Endothelial cell of umbilical vein (primary cell): Measurements from ENCODE around the gene NLRP3. TPM values are rescaled to one million over a fixed set of nuclear protein-coding genes. Genes with fewer than 3 reads are reported as not detected.

Experiments
- BruUV-seq: library from RNA; stranded (reverse); fragments of 400-500 nt; replicated peaks from 2 replicates; lab custom pipeline; 2021; lab: Mats Ljungman, UMichigan
- CTCF ChIA-PET: fragments of 300-600, 350-600 bp; sonication (Branson Sonifier 250); formaldehyde crosslinking; loops from one replicate; lab custom pipeline; 2021; ENCODE audit warnings: antibody characterized with exemption, inconsistent platforms; lab: Charles Lee
- POLR2A ChIA-PET: fragments of 300-600, 350-600 bp; sonication (Branson Sonifier 250); formaldehyde crosslinking; loops from one replicate; lab custom pipeline; 2021; ENCODE audit warnings: antibody characterized with exemption, inconsistent platforms; lab: Charles Lee
- DNase-seq: peaks from one replicate; pipeline ENCODE4 v3.0.0-alpha.2; 2011; ENCODE audit warnings: low read depth, low spot score
- FAIRE-seq: peaks from 2 replicates; lab custom pipeline; 2011; peaks lifted over from hg19 to GRCh38; lab: Jason Lieb, UNC
- H2AFZ ChIP-seq: 2 replicates; pipeline ENCODE4 v1.6.0; 2012; ENCODE audit warnings: low read depth, low read length, control low read depth, inconsistent platforms
- H3K27ac ChIP-seq: 2 replicates; pipeline ENCODE4 v1.5.1; 2011; ENCODE audit warnings: low read depth, mild to moderate bottlenecking, control low read depth, low read length, moderate library complexity; ENCODE audit not compliant: insufficient read depth
- H3K27me3 ChIP-seq, 2 experiments: 2 replicates each; pipeline versions ENCODE4 v1.6.0 to v1.6.1; 2011; ENCODE audit warnings: low read length in 2 of 2, mixed read lengths in 1 of 2; ENCODE audit not compliant: control insufficient read depth in 2 of 2, insufficient read depth in 2 of 2
- H3K36me3 ChIP-seq, 2 experiments: 2 replicates in 1 of 2; 3 replicates in 1 of 2; pipeline ENCODE4 v1.5.1; 2011; ENCODE audit warnings: low read length in 2 of 2, mild to moderate bottlenecking in 1 of 2, moderate library complexity in 1 of 2; ENCODE audit not compliant: control insufficient read depth in 2 of 2, insufficient read depth in 2 of 2; ENCODE audit errors: extremely low read depth in 1 of 2
- H3K4me1 ChIP-seq: 3 replicates; pipeline ENCODE4 v1.5.1; 2011; ENCODE audit warnings: mild to moderate bottlenecking, low read length; ENCODE audit not compliant: control insufficient read depth, insufficient read depth; ENCODE audit errors: extremely low read depth
- H3K4me2 ChIP-seq: 2 replicates; pipeline ENCODE4 v1.6.1; 2011; ENCODE audit warnings: low read length, control low read depth, mixed read lengths; ENCODE audit not compliant: insufficient read depth
- H3K4me3 ChIP-seq, 3 experiments: fragments of 200-600 bp in 1 of 3; sonication (generic), shearing (Covaris generic) in 1 of 3; replicated peaks in 1 of 3; 2 replicates each; pipeline ENCODE4 v1.5.1; 2011 to 2016; ENCODE audit warnings: control low read depth in 3 of 3, low read length in 3 of 3, mild to moderate bottlenecking in 2 of 3, inconsistent platforms in 1 of 3, low read depth in 1 of 3, moderate library complexity in 1 of 3; ENCODE audit not compliant: insufficient read depth in 1 of 3
- H3K79me2 ChIP-seq: 2 replicates; pipeline ENCODE4 v1.6.0; 2012; ENCODE audit warnings: low read length, inconsistent platforms; ENCODE audit not compliant: control insufficient read depth, insufficient read depth
- H3K9ac ChIP-seq: replicated peaks from 2 replicates; pipeline ENCODE3; 2011; ENCODE audit warnings: low read length, control low read depth; ENCODE audit not compliant: insufficient read depth; ENCODE audit errors: extremely low read depth
- H3K9me1 ChIP-seq: replicated peaks from 3 replicates; pipeline ENCODE4 v1.6.0; 2011; ENCODE audit warnings: mild to moderate bottlenecking, low read length; ENCODE audit not compliant: control insufficient read depth, insufficient read depth; ENCODE audit errors: extremely low read depth
- H3K9me3 ChIP-seq: replicated peaks from 2 replicates; pipeline ENCODE4 v1.5.1; 2012; ENCODE audit warnings: low read length, inconsistent platforms; ENCODE audit not compliant: control insufficient read depth, insufficient read depth
- H4K20me1 ChIP-seq: replicated peaks from 2 replicates; pipeline ENCODE3; 2011; ENCODE audit warnings: mild to moderate bottlenecking, low read length; ENCODE audit not compliant: control insufficient read depth, insufficient read depth; ENCODE audit errors: extremely low read depth
- EZH2 ChIP-seq: IDR thresholded peaks from 2 replicates; pipeline ENCODE4 v1.6.1; 2012; ENCODE audit warnings: borderline replicate concordance, low read depth, mild to moderate bottlenecking, moderate library complexity, low read length, inconsistent platforms; ENCODE audit not compliant: severe bottlenecking
- FOS ChIP-seq: IDR thresholded peaks from 2 replicates; pipeline ENCODE4 v1.6.1; 2011; ENCODE audit warnings: mild to moderate bottlenecking, low read length, moderate library complexity, borderline replicate concordance; ENCODE audit not compliant: insufficient read depth
- GATA2 ChIP-seq: IDR thresholded peaks from 2 replicates; pipeline ENCODE4 v1.7.0; 2011; ENCODE audit warnings: low read depth, mild to moderate bottlenecking, moderate library complexity, mixed read lengths, low read length; ENCODE audit not compliant: insufficient read length, insufficient read depth
- JUN ChIP-seq: IDR thresholded peaks from 2 replicates; pipeline ENCODE4 v1.6.1; 2011; ENCODE audit warnings: borderline replicate concordance, low read depth; ENCODE audit not compliant: insufficient read length, insufficient read depth
- MAX ChIP-seq: IDR thresholded peaks from 2 replicates; pipeline ENCODE4 v1.6.1; 2011; ENCODE audit not compliant: insufficient read depth, insufficient read length
- MYC ChIP-seq: IDR thresholded peaks from one replicate; pipeline ENCODE4 v1.6.1; 2011; ENCODE audit warnings: mild to moderate bottlenecking, low read depth, low read length
- POLR2A ChIP-seq: IDR thresholded peaks from 2 replicates; pipeline ENCODE4 v1.6.1; 2012; ENCODE audit warnings: low read depth, mild to moderate bottlenecking, control low read depth, low read length
- POLR2AphosphoS5 ChIP-seq: IDR thresholded peaks from 2 replicates; pipeline ENCODE4 v1.6.1; 2012; ENCODE audit warnings: low read depth, mild to moderate bottlenecking, control low read depth, low read length, moderate library complexity; ENCODE audit not compliant: insufficient read depth
- dilution Hi-C: fragments of 300-500 bp; cut with MboI; formaldehyde crosslinking; loops from one replicate; pipeline ENCODE4 v1.15.0; 2019; ENCODE audit warnings: low sequenced_read_pairs; ENCODE audit not compliant: extremely low pct_ligation_motif_present
- intact Hi-C: fragments of 100-400 bp; cut with micrococcal nuclease; formaldehyde crosslinking; loops from one replicate; pipeline ENCODE4 v1.10.0; 2022
- polyA plus RNA-seq, 4 experiments: library from polyadenylated mRNA; depleted of rRNA in 3 of 4; stranded (reverse) in 3 of 4; unstranded in 1 of 4; fragments of >200 nt; gene quantifications; 2 replicates each; pipeline versions ENCODE4 v1.2.1 to v1.2.3, GENCODE V29; 2011 to 2012; ENCODE audit warnings: missing spikeins in 1 of 4
- total RNA-seq: library from RNA; stranded (reverse); gene quantifications from 2 replicates; pipeline ENCODE4 v1.2.3, GENCODE V29; 2021
- TF ChIP-seq, protein P1 (sequence below), 2 donors: IDR thresholded peaks; 1 replicate in 1 of 2; 2 replicates in 1 of 2; pipeline ENCODE4 v1.5.1; 2011; ENCODE audit warnings: low read length in 2 of 2, mild to moderate bottlenecking in 2 of 2, moderate library complexity in 2 of 2, control low read depth in 1 of 2, inconsistent platforms in 1 of 2, low read depth in 1 of 2; ENCODE audit not compliant: insufficient read depth in 1 of 2; ENCODE audit errors: extremely low read depth in 1 of 2

The NLRP3 gene
- total and polyA plus RNA-seq, 2 donors (not counting 3 experiments of a cell fraction or from before 2014, with no cell fraction given): 0.24 to 0.29 TPM

DNA sequence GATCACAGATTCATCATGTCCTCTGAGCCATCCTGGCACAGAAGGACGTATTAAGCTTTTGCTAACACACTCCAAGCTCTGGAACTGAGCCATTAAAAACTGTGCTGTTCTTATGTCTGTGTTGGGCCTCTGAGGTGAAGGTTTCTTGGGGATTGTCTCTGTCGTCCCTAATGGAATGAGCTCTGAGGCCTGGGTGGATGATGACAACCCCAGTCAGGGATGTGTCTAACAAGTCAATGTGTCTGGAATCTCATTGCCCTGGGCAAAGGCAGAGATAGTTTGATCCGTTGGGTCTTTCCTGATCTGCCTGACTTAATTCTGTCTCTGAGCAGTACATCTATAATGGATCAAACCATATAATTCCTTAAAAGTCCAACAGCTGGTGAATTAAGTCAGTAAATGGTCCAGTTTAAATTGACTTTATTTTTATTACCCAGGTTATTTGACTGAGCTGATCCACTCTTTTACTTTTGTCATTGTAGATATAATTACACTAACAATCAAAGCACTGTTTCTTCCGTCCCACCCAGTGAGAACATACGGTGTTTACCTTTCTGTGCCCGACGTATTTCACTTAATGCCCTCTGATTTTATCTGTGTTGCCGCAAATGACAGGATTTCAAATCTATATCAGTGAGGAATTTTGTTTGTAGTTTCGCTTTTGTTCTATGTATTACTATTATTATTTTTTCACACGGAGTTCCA is 80.8 kb downstream of the NLRP3 start:
- no peaks in the 10 kb centered on the region for H3K9me3 ChIP-seq
- no peak for TF ChIP-seq FOS
- TF ChIP-seq MAX: no peak
- no peak for TF ChIP-seq POLR2AphosphoS5
- no peak for TF ChIP-seq EZH2
- no peak for TF ChIP-seq JUN
- TF ChIP-seq MYC: no peak
- no peak for TF ChIP-seq GATA2
- TF ChIP-seq POLR2A: no peak
- TF ChIP-seq, protein P1, sequence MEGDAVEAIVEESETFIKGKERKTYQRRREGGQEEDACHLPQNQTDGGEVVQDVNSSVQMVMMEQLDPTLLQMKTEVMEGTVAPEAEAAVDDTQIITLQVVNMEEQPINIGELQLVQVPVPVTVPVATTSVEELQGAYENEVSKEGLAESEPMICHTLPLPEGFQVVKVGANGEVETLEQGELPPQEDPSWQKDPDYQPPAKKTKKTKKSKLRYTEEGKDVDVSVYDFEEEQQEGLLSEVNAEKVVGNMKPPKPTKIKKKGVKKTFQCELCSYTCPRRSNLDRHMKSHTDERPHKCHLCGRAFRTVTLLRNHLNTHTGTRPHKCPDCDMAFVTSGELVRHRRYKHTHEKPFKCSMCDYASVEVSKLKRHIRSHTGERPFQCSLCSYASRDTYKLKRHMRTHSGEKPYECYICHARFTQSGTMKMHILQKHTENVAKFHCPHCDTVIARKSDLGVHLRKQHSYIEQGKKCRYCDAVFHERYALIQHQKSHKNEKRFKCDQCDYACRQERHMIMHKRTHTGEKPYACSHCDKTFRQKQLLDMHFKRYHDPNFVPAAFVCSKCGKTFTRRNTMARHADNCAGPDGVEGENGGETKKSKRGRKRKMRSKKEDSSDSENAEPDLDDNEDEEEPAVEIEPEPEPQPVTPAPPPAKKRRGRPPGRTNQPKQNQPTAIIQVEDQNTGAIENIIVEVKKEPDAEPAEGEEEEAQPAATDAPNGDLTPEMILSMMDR (IDR thresholded peaks at IDR 0.05; ENCODE audit: extremely low read depth in 1 of 2, insufficient read depth in 1 of 2, low read depth in 1 of 2, low read length in 2 of 2): no peak
- no peak for DNase-seq
- H3K36me3 ChIP-seq: no peaks in the 10 kb centered on the region
- ChIA-PET POLR2A (no interaction called here), CTCF (no interaction called here)
- H3K4me3 ChIP-seq: no peak overlapping the region
- no peak overlapping the region for H3K9ac ChIP-seq
- dilution Hi-C loops (no loop called here), intact Hi-C loops (no loop called here)
- no peak overlapping the region for H2AFZ ChIP-seq
- H3K9me1 ChIP-seq: no peaks in the 10 kb centered on the region
- no peak overlapping the region for H3K27ac ChIP-seq
- H3K27me3 ChIP-seq: no peaks in the 10 kb centered on the region
- BruUV-seq: no TSS peak
- H3K4me2 ChIP-seq: no peak overlapping the region
- H3K4me1 ChIP-seq: no peaks in the 10 kb centered on the region
- no peak for FAIRE-seq
- no peaks in the 10 kb centered on the region for H4K20me1 ChIP-seq
- H3K79me2 ChIP-seq: no peaks in the 10 kb centered on the region

Other genes with a start within 250 kb of the NLRP3 start
- gene ZNF124, start 244.2 kb upstream of the NLRP3 start, total RNA-seq: 20.3 and 25.6 TPM in 2 replicates
- 2.8 and 3.5 TPM in 2 replicates for gene ZNF124, start 244.2 kb upstream of the NLRP3 start, polyA plus RNA-seq
- gene VN1R5, start 160.1 kb upstream of the NLRP3 start, total RNA-seq: not detected in 2 replicates
- gene VN1R5, start 160.1 kb upstream of the NLRP3 start, polyA plus RNA-seq: not detected in 2 replicates
- 42.4 and 46.0 TPM in 2 replicates for gene ZNF496, start 84.3 kb upstream of the NLRP3 start, total RNA-seq
- gene ZNF496, start 84.3 kb upstream of the NLRP3 start, polyA plus RNA-seq: 22.4 and 23.6 TPM in 2 replicates
- gene OR2B11, start 41.9 kb downstream of the NLRP3 start, total RNA-seq: not detected in 2 replicates
- not detected in 2 replicates for gene OR2B11, start 41.9 kb downstream of the NLRP3 start, polyA plus RNA-seq
- gene OR2C3, start 120.3 kb downstream of the NLRP3 start, total RNA-seq: not detected in 2 replicates
- gene OR2C3, start 120.3 kb downstream of the NLRP3 start, polyA plus RNA-seq: not detected in 2 replicates
- gene GCSAML, start 133.0 kb downstream of the NLRP3 start, total RNA-seq: not detected in 2 replicates
- gene GCSAML, start 133.0 kb downstream of the NLRP3 start, polyA plus RNA-seq: not detected in 2 replicates
- gene OR2G2, start 172.2 kb downstream of the NLRP3 start, total RNA-seq: not detected in 2 replicates
- gene OR2G2, start 172.2 kb downstream of the NLRP3 start, polyA plus RNA-seq: not detected in 2 replicates
- not detected in 2 replicates for gene OR2G3, start 189.4 kb downstream of the NLRP3 start, total RNA-seq
- gene OR2G3, start 189.4 kb downstream of the NLRP3 start, polyA plus RNA-seq: not detected in 2 replicates